Natural killer cell (primary cell): ENCODE results near the gene TMEM150C. TPM values are rescaled to one million over a fixed set of nuclear protein-coding genes. Genes with fewer than 3 reads are reported as not detected.

Experiments used
- ATAC-seq, 3 donors: fragments of 150-1000 bp in 2 of 3; fragments of 200-7000 bp in 1 of 3; cut with Tn5 transposase; 1 replicate in 1 of 3; 2 replicates in 2 of 3; pipeline ENCODE4 v1.10.0; 2021; ENCODE audit warnings: mild to moderate bottlenecking in 2 of 3, moderate library complexity in 2 of 3
- DNase-seq, 2 donors: peaks; one replicate each; pipeline versions ENCODE4 v3.0.0 to v3.0.0-alpha.2; 2013 to 2021; ENCODE audit warnings: mixed read lengths in 1 of 2
- H3K27ac ChIP-seq: one replicate; pipeline ENCODE4 v1.5.1; 2013; ENCODE audit warnings: mild to moderate bottlenecking, low read length
- H3K27me3 ChIP-seq: one replicate; pipeline ENCODE4 v1.6.1; 2013; ENCODE audit warnings: low read length; ENCODE audit not compliant: control insufficient read depth, insufficient read depth
- H3K36me3 ChIP-seq: one replicate; pipeline ENCODE4 v1.6.1; 2013; ENCODE audit warnings: low read length; ENCODE audit not compliant: control insufficient read depth, insufficient read depth
- H3K4me1 ChIP-seq: one replicate; pipeline ENCODE4 v1.6.1; 2013; ENCODE audit warnings: low read length; ENCODE audit not compliant: control insufficient read depth, insufficient read depth
- H3K4me3 ChIP-seq: one replicate; pipeline ENCODE4 v1.5.1; 2013; ENCODE audit warnings: low read length
- H3K9me3 ChIP-seq: one replicate; pipeline ENCODE4 v1.6.1; 2013; ENCODE audit warnings: low read length; ENCODE audit not compliant: control insufficient read depth, insufficient read depth
- H3K27ac Mint-ChIP-seq, 2 donors: one replicate each; pipeline ENCODE4 v1.8.0; 2022; ENCODE audit warnings: mild to moderate bottlenecking in 2 of 2, mixed read lengths in 2 of 2, moderate library complexity in 1 of 2
- H3K27me3 Mint-ChIP-seq, 2 donors: one replicate each; pipeline ENCODE4 v1.8.0; 2022; ENCODE audit warnings: low read depth in 2 of 2, mixed read lengths in 2 of 2
- H3K36me3 Mint-ChIP-seq: one replicate; pipeline ENCODE4 v1.8.0; 2022; ENCODE audit warnings: mixed read lengths
- H3K4me1 Mint-ChIP-seq, 2 donors: one replicate each; pipeline ENCODE4 v1.8.0; 2022; ENCODE audit warnings: mixed read lengths in 2 of 2
- H3K4me3 Mint-ChIP-seq: one replicate; pipeline ENCODE4 v1.8.0; 2022; ENCODE audit warnings: mild to moderate bottlenecking, moderate library complexity, mixed read lengths
- H3K9me3 Mint-ChIP-seq, 2 donors: one replicate each; pipeline ENCODE4 v1.8.0; 2022; ENCODE audit warnings: mixed read lengths in 2 of 2
- WGBS: methylation state at CpG from one replicate; pipeline ENCODE4 v1.1.7; 2013; ENCODE audit warnings: missing lambda C conversion rate; ENCODE audit not compliant: insufficient coverage; 5-methylcytosine and 5-hydroxymethylcytosine counted together
- intact Hi-C: fragments of 100-400 bp; cut with micrococcal nuclease; formaldehyde crosslinking; loops from one replicate; pipeline ENCODE4 v1.14.2; 2022
- total RNA-seq, 4 donors: library from RNA; stranded (reverse); fragments of 120-200 nt in 1 of 4; gene quantifications; one replicate each; pipeline versions ENCODE4 v1.2.3 to v1.2.4, GENCODE V29; 2013 to 2022
- TF ChIP-seq, protein P1 (sequence below): fragments of 200-600 bp; IDR thresholded peaks from one replicate; pipeline ENCODE4 v1.8.0; 2022; ENCODE audit warnings: antibody characterized with exemption

Gene TMEM150C
- total RNA-seq, 3 donors from 2014 or later (not counting 1 experiment from before 2014, with no cell fraction given) = not detected

DNA sequence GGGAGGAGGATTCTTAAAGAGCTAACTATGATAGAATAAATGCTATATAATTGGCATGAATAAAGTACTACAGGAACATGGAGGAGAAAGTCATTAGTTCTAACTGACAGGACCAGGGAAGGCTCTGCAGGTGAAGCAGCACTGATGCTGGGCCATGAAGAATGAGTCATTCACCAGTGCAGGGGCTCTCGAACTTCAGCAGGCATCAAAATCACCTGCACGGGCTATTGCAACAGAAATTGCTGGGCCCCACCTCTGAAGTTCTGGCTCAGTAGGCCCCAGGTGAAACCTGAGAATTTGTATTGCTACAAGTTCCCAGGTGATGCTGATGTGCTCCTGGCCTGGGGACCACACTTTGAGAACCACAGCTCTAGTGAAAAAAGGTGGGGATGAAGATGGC is 33.7 kb downstream of the TMEM150C start:
- Histone ChIP-seq H3K27ac (no peak overlapping the region), H3K36me3 (no peaks in the 10 kb centered on the region), H3K4me1 (no peaks in the 10 kb centered on the region), H3K4me3 (no peak overlapping the region), H3K27me3 (no peaks in the 10 kb centered on the region), H3K9me3 (no peaks in the 10 kb centered on the region)
- ATAC-seq (no peak), DNase-seq (no peak)
- 84% methylated on average over 2 of the region's 2 CpGs for WGBS
- H3K27ac Mint-ChIP-seq = no peak overlapping the region
- H3K9me3 Mint-ChIP-seq = no peaks in the 10 kb centered on the region
- H3K27me3 Mint-ChIP-seq = peaks cover 0 to 6% of the 10 kb centered on the region in 2 donors
- TF ChIP-seq, protein P1, sequence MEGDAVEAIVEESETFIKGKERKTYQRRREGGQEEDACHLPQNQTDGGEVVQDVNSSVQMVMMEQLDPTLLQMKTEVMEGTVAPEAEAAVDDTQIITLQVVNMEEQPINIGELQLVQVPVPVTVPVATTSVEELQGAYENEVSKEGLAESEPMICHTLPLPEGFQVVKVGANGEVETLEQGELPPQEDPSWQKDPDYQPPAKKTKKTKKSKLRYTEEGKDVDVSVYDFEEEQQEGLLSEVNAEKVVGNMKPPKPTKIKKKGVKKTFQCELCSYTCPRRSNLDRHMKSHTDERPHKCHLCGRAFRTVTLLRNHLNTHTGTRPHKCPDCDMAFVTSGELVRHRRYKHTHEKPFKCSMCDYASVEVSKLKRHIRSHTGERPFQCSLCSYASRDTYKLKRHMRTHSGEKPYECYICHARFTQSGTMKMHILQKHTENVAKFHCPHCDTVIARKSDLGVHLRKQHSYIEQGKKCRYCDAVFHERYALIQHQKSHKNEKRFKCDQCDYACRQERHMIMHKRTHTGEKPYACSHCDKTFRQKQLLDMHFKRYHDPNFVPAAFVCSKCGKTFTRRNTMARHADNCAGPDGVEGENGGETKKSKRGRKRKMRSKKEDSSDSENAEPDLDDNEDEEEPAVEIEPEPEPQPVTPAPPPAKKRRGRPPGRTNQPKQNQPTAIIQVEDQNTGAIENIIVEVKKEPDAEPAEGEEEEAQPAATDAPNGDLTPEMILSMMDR = no peak
- H3K4me3 Mint-ChIP-seq = no peak overlapping the region
- intact Hi-C loops = no loop called here
- H3K4me1 Mint-ChIP-seq = no peaks in the 10 kb centered on the region
- H3K36me3 Mint-ChIP-seq = no peaks in the 10 kb centered on the region

DNA sequence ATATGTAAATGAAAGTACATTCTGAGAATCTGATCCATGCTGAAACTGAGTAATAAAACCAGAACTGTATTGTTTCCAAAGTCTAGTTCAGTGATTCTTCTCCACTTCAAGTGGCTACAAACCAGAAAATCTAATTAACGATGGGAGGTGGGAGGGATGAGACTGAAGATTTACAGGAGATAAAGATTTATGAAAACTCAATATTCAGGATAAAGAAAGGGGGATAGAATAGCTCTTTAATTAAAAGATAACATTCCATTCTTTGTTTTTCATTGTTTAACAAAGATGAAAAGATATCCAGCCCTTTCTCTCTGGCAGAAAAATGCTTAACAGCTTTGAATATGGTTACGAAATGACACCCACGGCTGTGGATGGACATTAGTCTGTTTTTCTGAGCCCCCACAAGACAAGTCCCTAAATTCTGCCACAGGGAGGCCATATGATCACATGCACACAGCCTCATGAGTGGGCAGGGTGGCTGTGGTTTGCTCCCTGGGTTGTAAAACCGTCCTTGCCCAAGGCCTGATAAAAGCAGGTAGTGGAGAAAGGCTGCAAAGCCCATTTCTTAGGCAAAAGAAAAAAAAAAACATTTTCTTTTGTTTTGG is 36.4 kb downstream of the TMEM150C start:
- Histone ChIP-seq H3K27ac (no peak overlapping the region), H3K27me3 (no peaks in the 10 kb centered on the region), H3K4me1 (no peaks in the 10 kb centered on the region), H3K4me3 (no peak overlapping the region), H3K36me3 (no peaks in the 10 kb centered on the region), H3K9me3 (no peaks in the 10 kb centered on the region)
- DNase-seq = no peak
- WGBS = 52% methylated on average over 3 of the region's 4 CpGs
- TF ChIP-seq, protein P1 = no peak
- intact Hi-C loops = no loop called here
- no peak overlapping the region for H3K4me3 Mint-ChIP-seq
- no peak for ATAC-seq
- H3K27ac Mint-ChIP-seq = no peak overlapping the region
- no peaks in the 10 kb centered on the region for H3K4me1 Mint-ChIP-seq
- H3K9me3 Mint-ChIP-seq = no peaks in the 10 kb centered on the region
- no peaks in the 10 kb centered on the region for H3K36me3 Mint-ChIP-seq
- H3K27me3 Mint-ChIP-seq = peaks cover 0 to 12% of the 10 kb centered on the region in 2 donors

DNA sequence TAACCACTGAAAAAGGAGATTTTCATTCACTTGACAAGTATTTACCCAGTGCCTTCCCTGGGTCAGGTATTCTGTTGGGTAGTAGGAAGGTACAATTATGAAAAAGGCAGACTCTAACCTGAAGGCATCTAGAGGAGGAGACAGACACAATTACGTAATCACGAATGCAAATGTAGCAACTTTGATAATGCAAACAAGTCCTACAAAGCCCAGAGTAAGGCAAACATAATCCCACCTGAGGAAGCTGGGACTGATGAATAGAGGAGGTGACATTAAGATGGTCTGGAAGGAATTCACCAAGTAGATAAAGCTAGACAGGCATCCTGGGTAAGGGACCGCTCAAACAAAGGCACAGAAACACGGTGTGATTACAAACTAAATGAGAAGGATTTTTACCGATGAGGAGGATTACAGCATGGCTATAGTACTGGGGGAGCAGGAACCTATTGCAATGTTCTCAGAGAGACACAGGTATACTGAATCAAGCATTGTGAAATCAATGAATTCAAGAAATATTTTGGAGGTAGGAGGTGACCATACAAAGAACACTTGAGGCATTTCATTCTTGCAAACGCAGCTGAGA is 37.1 kb downstream of the TMEM150C start:
- H3K27ac ChIP-seq = no peak overlapping the region
- no peaks in the 10 kb centered on the region for H3K4me1 ChIP-seq
- DNase-seq = no peak
- Mint-ChIP-seq H3K27ac (no peak overlapping the region), H3K36me3 (no peaks in the 10 kb centered on the region), H3K4me1 (no peaks in the 10 kb centered on the region), H3K4me3 (no peak overlapping the region), H3K27me3 (peaks cover 0 to 12% of the 10 kb centered on the region in 2 donors), H3K9me3 (no peaks in the 10 kb centered on the region)
- no peak overlapping the region for H3K4me3 ChIP-seq
- no peaks in the 10 kb centered on the region for H3K36me3 ChIP-seq
- no peaks in the 10 kb centered on the region for H3K27me3 ChIP-seq
- H3K9me3 ChIP-seq = no peaks in the 10 kb centered on the region
- intact Hi-C loops = no loop called here
- 94% methylated on average over 6 of the region's 6 CpGs for WGBS
- ATAC-seq = no peak
- TF ChIP-seq, protein P1 = no peak

DNA sequence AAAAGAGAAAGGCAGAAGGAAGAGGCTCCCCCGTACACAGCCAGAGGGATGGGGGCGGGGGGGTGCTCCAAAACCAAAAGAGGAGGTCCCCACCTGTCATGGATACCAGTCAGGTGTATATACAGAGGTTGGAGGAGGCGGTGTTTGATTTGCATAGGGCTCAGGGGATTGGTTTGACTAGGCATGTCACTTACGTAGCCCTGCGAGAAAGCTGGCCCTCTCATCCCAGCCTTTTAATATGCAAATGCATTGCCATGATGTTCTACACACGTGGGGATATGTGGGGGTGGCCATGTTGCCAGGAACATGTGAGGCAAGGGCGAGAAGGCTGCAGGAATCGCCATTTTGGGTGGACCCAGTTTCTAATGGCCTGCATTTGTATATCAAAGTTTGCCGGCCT is 38.6 kb downstream of the TMEM150C start:
- H3K9me3 ChIP-seq = no peaks in the 10 kb centered on the region
- no peak overlapping the region for H3K4me3 Mint-ChIP-seq
- no peak overlapping the region for H3K4me3 ChIP-seq
- H3K27ac ChIP-seq = no peak overlapping the region
- no peak overlapping the region for H3K27ac Mint-ChIP-seq
- peaks cover 0 to 12% of the 10 kb centered on the region in 2 donors for H3K27me3 Mint-ChIP-seq
- no peaks in the 10 kb centered on the region for H3K9me3 Mint-ChIP-seq
- intact Hi-C loops = no loop called here
- H3K36me3 ChIP-seq = no peaks in the 10 kb centered on the region
- no peaks in the 10 kb centered on the region for H3K27me3 ChIP-seq
- ATAC-seq = no peak
- DNase-seq = no peak
- WGBS = 87% methylated on average over 9 of the region's 9 CpGs
- no peaks in the 10 kb centered on the region for H3K36me3 Mint-ChIP-seq
- TF ChIP-seq, protein P1 = no peak
- no peaks in the 10 kb centered on the region for H3K4me1 ChIP-seq
- H3K4me1 Mint-ChIP-seq = no peaks in the 10 kb centered on the region
